NB4 (cell line): ENCODE results near the gene DENND1A.

Source experiments
- MYC ChIP-seq: IDR thresholded peaks from 2 replicates; pipeline ENCODE4 v1.6.1; 2011; ENCODE audit warnings: low read depth, low read length
- TF ChIP-seq, protein P1 (sequence below): IDR thresholded peaks from 2 replicates; pipeline ENCODE4 v1.6.1; 2011; ENCODE audit warnings: low read depth, low read length
- TF ChIP-seq, protein P2 (sequence below): IDR thresholded peaks from one replicate; pipeline ENCODE4 v1.5.1; 2012; ENCODE audit warnings: low read depth, low read length

DNA sequence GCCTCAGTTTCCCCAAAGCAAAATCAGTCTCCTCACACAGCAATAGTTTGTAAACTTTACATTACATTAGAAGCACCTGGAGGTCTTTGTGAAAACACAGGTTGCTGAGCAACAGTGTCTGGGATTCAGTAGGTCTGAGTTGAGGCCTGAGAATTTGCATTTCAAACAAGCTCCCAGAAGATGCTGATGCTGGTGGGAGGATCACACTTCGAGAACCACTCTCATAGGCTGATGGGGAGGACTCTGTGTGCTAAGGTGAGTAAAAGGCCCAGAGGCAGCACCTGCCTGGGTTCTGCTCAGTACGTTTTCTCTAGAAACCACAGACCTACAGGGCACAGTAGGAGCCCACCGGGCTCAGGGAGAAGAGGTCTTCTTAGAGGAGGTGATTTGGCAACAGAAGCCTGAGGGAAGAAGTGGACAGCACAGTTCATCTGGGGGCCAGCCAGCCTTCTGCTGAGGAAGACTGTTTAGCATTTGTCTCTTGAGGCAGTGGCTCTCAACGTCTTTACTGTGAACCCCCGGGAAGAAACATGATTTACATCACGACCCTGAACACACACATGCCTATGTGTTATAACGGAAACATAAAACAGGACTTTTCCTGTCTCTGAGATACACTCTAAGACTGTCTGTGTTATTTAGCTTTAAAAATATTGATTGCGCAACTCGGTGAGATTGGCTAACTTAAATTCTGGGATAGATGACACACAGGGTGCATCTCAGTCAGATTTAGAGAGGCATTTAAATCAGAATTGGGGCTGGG is 24.8 kb upstream of the DENND1A start:
- TF ChIP-seq, protein P1, sequence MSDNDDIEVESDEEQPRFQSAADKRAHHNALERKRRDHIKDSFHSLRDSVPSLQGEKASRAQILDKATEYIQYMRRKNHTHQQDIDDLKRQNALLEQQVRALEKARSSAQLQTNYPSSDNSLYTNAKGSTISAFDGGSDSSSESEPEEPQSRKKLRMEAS: no peak; the same call in 1 of the 2 replicates
- TF ChIP-seq, protein P2, sequence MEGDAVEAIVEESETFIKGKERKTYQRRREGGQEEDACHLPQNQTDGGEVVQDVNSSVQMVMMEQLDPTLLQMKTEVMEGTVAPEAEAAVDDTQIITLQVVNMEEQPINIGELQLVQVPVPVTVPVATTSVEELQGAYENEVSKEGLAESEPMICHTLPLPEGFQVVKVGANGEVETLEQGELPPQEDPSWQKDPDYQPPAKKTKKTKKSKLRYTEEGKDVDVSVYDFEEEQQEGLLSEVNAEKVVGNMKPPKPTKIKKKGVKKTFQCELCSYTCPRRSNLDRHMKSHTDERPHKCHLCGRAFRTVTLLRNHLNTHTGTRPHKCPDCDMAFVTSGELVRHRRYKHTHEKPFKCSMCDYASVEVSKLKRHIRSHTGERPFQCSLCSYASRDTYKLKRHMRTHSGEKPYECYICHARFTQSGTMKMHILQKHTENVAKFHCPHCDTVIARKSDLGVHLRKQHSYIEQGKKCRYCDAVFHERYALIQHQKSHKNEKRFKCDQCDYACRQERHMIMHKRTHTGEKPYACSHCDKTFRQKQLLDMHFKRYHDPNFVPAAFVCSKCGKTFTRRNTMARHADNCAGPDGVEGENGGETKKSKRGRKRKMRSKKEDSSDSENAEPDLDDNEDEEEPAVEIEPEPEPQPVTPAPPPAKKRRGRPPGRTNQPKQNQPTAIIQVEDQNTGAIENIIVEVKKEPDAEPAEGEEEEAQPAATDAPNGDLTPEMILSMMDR: no peak
- peak; percentile 51; the same call in 1 of the 2 replicates for TF ChIP-seq MYC
